HepG2 (cell line): ENCODE measurements around the gene THOC6. TPM values are rescaled to one million over a fixed set of nuclear protein-coding genes. Genes with fewer than 3 reads are reported as not detected.
A peak's percentile ranks its signal among the peaks of the same experiment; 100 is the strongest.

Experiments
- ARHGAP35 ChIP-seq: sonication (generic); formaldehyde crosslinking; IDR thresholded peaks from 2 replicates; pipeline ENCODE4 v1.9.0; 2022; ENCODE audit warnings: mild to moderate bottlenecking, inconsistent platforms, moderate library complexity, missing genetic modification reagents, borderline replicate concordance
- ARNTL ChIP-seq: sonication (generic); formaldehyde crosslinking; IDR thresholded peaks from 2 replicates; pipeline ENCODE4 v1.4.0; 2020; ENCODE audit warnings: mild to moderate bottlenecking, missing genetic modification reagents
- BCL3 ChIP-seq: sonication (generic); formaldehyde crosslinking; IDR thresholded peaks from 2 replicates; pipeline ENCODE4 v1.5.1; 2020; ENCODE audit warnings: mild to moderate bottlenecking, missing genetic modification reagents, moderate library complexity
- CAMTA2 ChIP-seq: sonication (generic); formaldehyde crosslinking; IDR thresholded peaks from 2 replicates; pipeline ENCODE4 v1.4.0; 2020; ENCODE audit warnings: mild to moderate bottlenecking, missing genetic modification reagents, borderline replicate concordance
- EZH2 ChIP-seq: conservative IDR thresholded peaks from 2 replicates; pipeline ENCODE4 v1.6.1; 2012; ENCODE audit warnings: mild to moderate bottlenecking, low read depth, low read length, moderate library complexity
- MNT ChIP-seq: fragments of 450-650 bp; IDR thresholded peaks from 2 replicates; pipeline ENCODE4 v1.6.1; 2016
- MXD3 ChIP-seq: IDR thresholded peaks from 2 replicates; pipeline ENCODE4 v1.6.1; 2016; ENCODE audit warnings: mild to moderate bottlenecking, missing biosample characterization, missing genetic modification reagents
- NFE2L2 ChIP-seq: fragments of 150-350 bp; IDR thresholded peaks from 2 replicates; pipeline ENCODE4 v1.6.1; 2014; ENCODE audit warnings: low read length
- PAF1 ChIP-seq: IDR thresholded peaks from 2 replicates; pipeline ENCODE4 v1.6.1; 2016; ENCODE audit warnings: missing genetic modification reagents, missing compliant biosample characterization
- SMAD1 ChIP-seq: sonication (generic); formaldehyde crosslinking; IDR thresholded peaks from 2 replicates; pipeline ENCODE4 v1.4.0; 2020; ENCODE audit warnings: missing genetic modification reagents, low read depth, mild to moderate bottlenecking, borderline replicate concordance
- SSRP1 ChIP-seq: IDR thresholded peaks from 2 replicates; pipeline ENCODE4 v1.6.1; 2016; ENCODE audit warnings: control low read depth
- TAF15 ChIP-seq: fragments of 200-400 bp; formaldehyde crosslinking; IDR thresholded peaks from one replicate; pipeline ENCODE4 v1.6.1; 2018; ENCODE audit warnings: mild to moderate bottlenecking, low read depth, low read length; ENCODE audit not compliant: poor library complexity, severe bottlenecking
- THAP7 ChIP-seq: sonication (generic); formaldehyde crosslinking; IDR thresholded peaks from 2 replicates; pipeline ENCODE4 v1.8.1; 2023; ENCODE audit warnings: mild to moderate bottlenecking, missing genetic modification reagents
- ZBTB49 ChIP-seq: sonication (generic); formaldehyde crosslinking; IDR thresholded peaks from 2 replicates; pipeline ENCODE4 v1.4.0; 2020; ENCODE audit warnings: missing genetic modification reagents, borderline replicate concordance
- ZNF350 ChIP-seq: sonication (generic); formaldehyde crosslinking; IDR thresholded peaks from 2 replicates; pipeline ENCODE4 v1.4.0; 2020; ENCODE audit warnings: mild to moderate bottlenecking, low read depth, missing genetic modification reagents, borderline replicate concordance
- ZNF367 ChIP-seq: sonication (generic); formaldehyde crosslinking; IDR thresholded peaks from 2 replicates; pipeline ENCODE4 v1.4.0; 2020; ENCODE audit warnings: missing genetic modification reagents, borderline replicate concordance
- ZNF75D ChIP-seq: sonication (generic); formaldehyde crosslinking; IDR thresholded peaks from 2 replicates; pipeline ENCODE4 v1.8.1; 2023; ENCODE audit warnings: missing genetic modification reagents, mild to moderate bottlenecking, borderline replicate concordance
- polyA plus RNA-seq, 8 experiments: library from polyadenylated mRNA; depleted of rRNA in 3 of 8; stranded (reverse) in 7 of 8; unstranded in 1 of 8; fragments of >200 nt; fragmentation: Illumina TruSeq in 4 of 8; extraction: Trizol in 4 of 8; gene quantifications; 2 replicates each; pipeline versions ENCODE4 v1.2.1 to v1.2.3, GENCODE V29; 2011 to 2016; ENCODE audit warnings: low read depth in 4 of 8, missing spikeins in 1 of 8, mixed read lengths in 1 of 8; ENCODE audit not compliant: insufficient read depth in 1 of 8
- total RNA-seq, 5 experiments: library from RNA; depleted of rRNA; stranded (reverse); fragments of >200 nt; fragmentation: Illumina TruSeq; extraction: Trizol; gene quantifications; 2 replicates each; pipeline ENCODE4 v1.2.3, GENCODE V29; 2016; ENCODE audit warnings: low read depth in 1 of 5

Gene THOC6
- total and polyA plus RNA-seq, 2 of the 13 experiments (the other 11 are each of a cell fraction or from before 2014, with no cell fraction given): 32.1 to 37.0 TPM

GRCh38 chr16:2981899-2982250, 42.0 kb upstream of the THOC6 start (continued):
- TF ChIP-seq BCL3 (CRISPR knock-in tag) (no peak), CAMTA2 (CRISPR knock-in tag) (no peak), TAF15 (no peak), ZNF75D (CRISPR knock-in tag) (0 out of 2 replicates have a peak, but pooled peaks have one; percentile 28), EZH2 (no peak), SSRP1 (no peak), PAF1 (CRISPR knock-in tag) (no peak), NFE2L2 (no peak), ARHGAP35 (CRISPR knock-in tag) (0 out of 2 replicates have a peak, but pooled peaks have one; percentile 8), MNT (no peak), THAP7 (peak; percentile 59; the same call in 1 of the 2 replicates), SMAD1 (CRISPR knock-in tag) (no peak), MXD3 (CRISPR knock-in tag) (no peak), ARNTL (CRISPR knock-in tag) (no peak), ZNF367 (CRISPR knock-in tag) (no peak), ZBTB49 (no peak), ZNF350 (CRISPR knock-in tag) (no peak)
